ENCODE measurements around the gene TIMM10B. TPM values are rescaled to one million over a fixed set of nuclear protein-coding genes. Genes with fewer than 3 reads are reported as not detected.

Gene TIMM10B
- 44.4 and 45.7 TPM in 2 replicates for total RNA-seq (2014; rRNA removed; shearing (Covaris generic))

- peak; percentile 100 for DNase-seq (ENCODE audit: low spot score)
Measured at GRCh38 chr11:6481012-6481923, at the start of gene TIMM10B, which contains the start of gene ARFIP2. TIMM10B (plus strand) TSS chr11:6481501; CDS start chr11:6481517, 16 bp downstream. ARFIP2 (minus strand) TSS chr11:6481331; CDS start chr11:6480421, 910 bp downstream.

GRCh38 chr11:6431861-6432260, 49.4 kb upstream of the TIMM10B start:
- peak; percentile 53 for DNase-seq (ENCODE audit: low spot score)

GRCh38 chr11:6433998-6434660, 47.2 kb upstream of the TIMM10B start:
- DNase-seq (ENCODE audit: low spot score): no peak

- no peak for DNase-seq (ENCODE audit: low spot score)
Measured at GRCh38 chr11:6437423-6437822, 43.9 kb upstream of the TIMM10B start.

- no peak for DNase-seq (ENCODE audit: low spot score)
Measured at GRCh38 chr11:6437993-6438392, 43.3 kb upstream of the TIMM10B start.

- DNase-seq (ENCODE audit: low spot score): peak; percentile 51
Measured at GRCh38 chr11:6438979-6439571, 42.2 kb upstream of the TIMM10B start.

GRCh38 chr11:6440906-6441358, 40.4 kb upstream of the TIMM10B start, which contains the start of gene HPX:
HPX (minus strand) TSS chr11:6440987; CDS start chr11:6440963, 24 bp downstream.
- DNase-seq (ENCODE audit: low spot score): no peak

GRCh38 chr11:6442441-6442840, 38.9 kb upstream of the TIMM10B start:
- no peak for DNase-seq (ENCODE audit: low spot score)

GRCh38 chr11:6443269-6444003, 37.9 kb upstream of the TIMM10B start:
- DNase-seq (ENCODE audit: low spot score): peak; percentile 53

- DNase-seq (ENCODE audit: low spot score): no peak
Measured at GRCh38 chr11:6448574-6448973, 32.7 kb upstream of the TIMM10B start.

- no peak for DNase-seq (ENCODE audit: low spot score)
Measured at GRCh38 chr11:6452219-6452618, 29.1 kb upstream of the TIMM10B start.

GRCh38 chr11:6453152-6453551, 28.1 kb upstream of the TIMM10B start:
- DNase-seq (ENCODE audit: low spot score): no peak

GRCh38 chr11:6455070-6455469, 26.2 kb upstream of the TIMM10B start:
- no peak for DNase-seq (ENCODE audit: low spot score)

- no peak for DNase-seq (ENCODE audit: low spot score)
Measured at GRCh38 chr11:6456361-6457073, 24.8 kb upstream of the TIMM10B start.

- DNase-seq (ENCODE audit: low spot score): no peak
Measured at GRCh38 chr11:6457581-6458320, 23.6 kb upstream of the TIMM10B start.

GRCh38 chr11:6458352-6459098, 22.8 kb upstream of the TIMM10B start:
- no peak for DNase-seq (ENCODE audit: low spot score)

- no peak for DNase-seq (ENCODE audit: low spot score)
Measured at GRCh38 chr11:6459099-6459450, 22.2 kb upstream of the TIMM10B start.

- DNase-seq (ENCODE audit: low spot score): peak; percentile 63
Measured at GRCh38 chr11:6468712-6469495, 12.4 kb upstream of the TIMM10B start.

GRCh38 chr11:6469599-6469998, 11.7 kb upstream of the TIMM10B start:
- DNase-seq (ENCODE audit: low spot score): no peak
